OCI-LY7 (cell line): Measurements from ENCODE around the gene MKS1. TPM values are rescaled to one million over a fixed set of nuclear protein-coding genes. Genes with fewer than 3 reads are reported as not detected.

Source experiments
- BruUV-seq: library from RNA; stranded (reverse); fragments of 400-500 nt; replicated peaks from 2 replicates; lab custom pipeline; 2021; lab: Mats Ljungman, UMichigan
- CTCF ChIA-PET: fragments of 300-600 bp; sonication (Branson Sonifier 250); formaldehyde crosslinking; loops from one replicate; lab custom pipeline; 2022; ENCODE audit warnings: antibody characterized with exemption; ENCODE audit not compliant: unreplicated experiment; lab: Charles Lee
- POLR2A ChIA-PET: fragments of 300-600 bp; sonication (Branson Sonifier 250); formaldehyde crosslinking; loops from one replicate; lab custom pipeline; 2022; ENCODE audit warnings: antibody characterized with exemption; lab: Charles Lee
- DNase-seq: peaks from one replicate; pipeline ENCODE4 v3.0.0-alpha.2; 2015; ENCODE audit warnings: low spot score
- H2AFZ ChIP-seq: fragments of 200-600 bp; sonication (generic), shearing (Covaris generic); 2 replicates; pipeline ENCODE4 v1.6.1; 2014; ENCODE audit warnings: mild to moderate bottlenecking, antibody characterized with exemption, low read length, moderate library complexity
- H3K27ac ChIP-seq: fragments of 200-600 bp; sonication (generic); 2 replicates; pipeline ENCODE4 v1.5.1; 2014; ENCODE audit warnings: mixed run types, low read depth, mild to moderate bottlenecking, moderate library complexity, low read length, inconsistent platforms; ENCODE audit not compliant: poor library complexity, severe bottlenecking
- H3K36me3 ChIP-seq: fragments of 200-600 bp; sonication (generic); 2 replicates; pipeline ENCODE4 v1.6.1; 2014; ENCODE audit warnings: mild to moderate bottlenecking, antibody characterized with exemption, low read length, moderate library complexity, mixed read lengths; ENCODE audit not compliant: insufficient read depth
- H3K4me1 ChIP-seq: fragments of 200-600 bp; sonication (generic); 2 replicates; pipeline ENCODE4 v1.5.1; 2014; ENCODE audit warnings: mild to moderate bottlenecking, low read length; ENCODE audit not compliant: insufficient read depth, poor library complexity, severe bottlenecking
- H3K4me2 ChIP-seq: fragments of 200-600 bp; sonication (generic); 2 replicates; pipeline ENCODE4 v1.6.1; 2014; ENCODE audit warnings: mild to moderate bottlenecking, low read length
- H3K4me3 ChIP-seq: fragments of 200-600 bp; sonication (generic); 2 replicates; pipeline ENCODE4 v1.5.1; 2014; ENCODE audit warnings: mild to moderate bottlenecking, low read depth, low read length; ENCODE audit not compliant: poor library complexity, severe bottlenecking
- H3K79me2 ChIP-seq: fragments of 200-600 bp; sonication (generic); 2 replicates; pipeline ENCODE4 v1.6.1; 2016; ENCODE audit warnings: low read depth, mild to moderate bottlenecking, low read length, moderate library complexity, mixed read lengths; ENCODE audit not compliant: insufficient read depth
- H3K9me2 ChIP-seq: fragments of 200-600 bp; sonication (generic); 2 replicates; pipeline ENCODE4 v1.6.1; 2016; ENCODE audit warnings: mild to moderate bottlenecking, low read length, mixed read lengths; ENCODE audit not compliant: insufficient read depth
- H3K9me3 ChIP-seq: fragments of 200-600 bp; sonication (generic); 2 replicates; pipeline ENCODE4 v1.6.1; 2014; ENCODE audit warnings: mild to moderate bottlenecking, mixed run types, low read length, mixed read lengths
- H4K20me1 ChIP-seq: fragments of 200-600 bp; sonication (generic); 2 replicates; pipeline ENCODE4 v1.6.1; 2014; ENCODE audit warnings: mild to moderate bottlenecking, antibody characterized with exemption, low read length, moderate library complexity, mixed read lengths; ENCODE audit not compliant: insufficient read depth
- EZH2phosphoT487 ChIP-seq: fragments of 200-600 bp; sonication (generic); IDR thresholded peaks from 2 replicates; pipeline ENCODE4 v1.6.1; 2018; ENCODE audit warnings: low read depth, borderline replicate concordance, mild to moderate bottlenecking, mixed run types, antibody characterized with exemption, low read length, moderate library complexity, mixed read lengths
- intact Hi-C: fragments of 100-400 bp; cut with micrococcal nuclease; formaldehyde crosslinking; loops from one replicate; pipeline ENCODE4 v1.10.0; 2022; ENCODE audit not compliant: unreplicated experiment
- total RNA-seq, 2 experiments: library from RNA; depleted of rRNA in 1 of 2; stranded (reverse); fragments of >200 nt in 1 of 2; shearing (Covaris generic) in 1 of 2; gene quantifications; 2 replicates each; pipeline ENCODE4 v1.2.3, GENCODE V29; 2014 to 2022
- TF ChIP-seq, protein P1 (sequence below): fragments of 200-600 bp; sonication (generic); conservative IDR thresholded peaks from 2 replicates; pipeline ENCODE4 v1.5.1; 2014; ENCODE audit warnings: mild to moderate bottlenecking, antibody characterized with exemption, low read length, moderate library complexity, mixed read lengths

MKS1 gene
- total RNA-seq, 2 experiments from 2014 or later = 0.69 to 26.9 TPM

DNA sequence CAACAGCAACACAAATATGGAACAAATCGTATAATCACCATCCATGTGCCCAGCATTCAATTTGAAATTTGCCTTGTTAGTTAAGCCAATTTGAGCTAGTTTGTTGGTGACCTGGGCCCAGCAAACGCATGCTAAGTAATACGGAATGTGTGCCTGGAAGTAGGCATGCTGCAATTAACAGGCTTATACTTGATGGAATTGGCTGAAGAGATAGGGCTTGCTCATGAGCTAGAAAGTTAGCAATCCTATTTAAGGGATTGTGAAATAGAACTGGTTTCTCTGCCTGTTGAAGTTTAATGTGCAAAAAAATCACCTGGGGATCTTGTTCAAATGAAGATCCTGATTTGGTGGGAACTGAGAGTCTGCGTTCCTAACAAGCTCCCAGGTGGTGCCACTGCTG is 10.8 kb upstream of the MKS1 start:
- Histone ChIP-seq H3K36me3 (no peaks in the 10 kb centered on the region), H2AFZ (no peak overlapping the region), H3K4me3 (no peak overlapping the region), H4K20me1 (no peaks in the 10 kb centered on the region), H3K4me2 (no peak overlapping the region), H3K9me3 (no peaks in the 10 kb centered on the region), H3K27ac (no peak overlapping the region), H3K9me2 (no peaks in the 10 kb centered on the region), H3K79me2 (no peaks in the 10 kb centered on the region), H3K4me1 (no peaks in the 10 kb centered on the region)
- no peak for DNase-seq
- no TSS peak for BruUV-seq
- ChIA-PET POLR2A (interaction anchor here (0.6 to 0.9 kb wide), 4 partner anchors 11 to 1623 kb away, joined by 3 read pairs; partner anchors contain the start of gene MKS1), CTCF (no interaction called here)
- intact Hi-C loops = no loop called here
- TF ChIP-seq, protein P1, sequence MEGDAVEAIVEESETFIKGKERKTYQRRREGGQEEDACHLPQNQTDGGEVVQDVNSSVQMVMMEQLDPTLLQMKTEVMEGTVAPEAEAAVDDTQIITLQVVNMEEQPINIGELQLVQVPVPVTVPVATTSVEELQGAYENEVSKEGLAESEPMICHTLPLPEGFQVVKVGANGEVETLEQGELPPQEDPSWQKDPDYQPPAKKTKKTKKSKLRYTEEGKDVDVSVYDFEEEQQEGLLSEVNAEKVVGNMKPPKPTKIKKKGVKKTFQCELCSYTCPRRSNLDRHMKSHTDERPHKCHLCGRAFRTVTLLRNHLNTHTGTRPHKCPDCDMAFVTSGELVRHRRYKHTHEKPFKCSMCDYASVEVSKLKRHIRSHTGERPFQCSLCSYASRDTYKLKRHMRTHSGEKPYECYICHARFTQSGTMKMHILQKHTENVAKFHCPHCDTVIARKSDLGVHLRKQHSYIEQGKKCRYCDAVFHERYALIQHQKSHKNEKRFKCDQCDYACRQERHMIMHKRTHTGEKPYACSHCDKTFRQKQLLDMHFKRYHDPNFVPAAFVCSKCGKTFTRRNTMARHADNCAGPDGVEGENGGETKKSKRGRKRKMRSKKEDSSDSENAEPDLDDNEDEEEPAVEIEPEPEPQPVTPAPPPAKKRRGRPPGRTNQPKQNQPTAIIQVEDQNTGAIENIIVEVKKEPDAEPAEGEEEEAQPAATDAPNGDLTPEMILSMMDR = no peak
- no peak for TF ChIP-seq EZH2phosphoT487

DNA sequence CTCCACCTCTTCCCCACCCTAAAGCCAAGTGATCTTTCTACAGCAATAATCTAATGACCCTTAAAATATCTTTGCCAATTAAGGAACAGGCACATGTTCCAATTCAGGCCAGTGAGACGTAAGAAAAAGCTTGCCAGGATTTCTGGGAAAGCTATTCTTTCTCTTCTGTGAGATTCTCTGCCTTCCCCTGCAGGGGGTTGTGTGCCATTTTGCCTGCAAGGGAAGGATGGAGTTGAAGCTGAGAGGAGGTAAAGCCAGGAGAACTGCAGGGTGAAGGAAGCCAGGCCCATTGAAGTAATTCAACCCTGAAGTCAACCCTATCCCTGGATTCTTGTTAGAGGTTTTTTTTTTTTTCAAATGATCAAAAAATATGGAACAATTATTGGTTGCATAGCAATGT is 10.3 kb upstream of the MKS1 start:
- Histone ChIP-seq H3K27ac (no peak overlapping the region), H3K4me1 (no peaks in the 10 kb centered on the region), H3K4me3 (no peak overlapping the region), H2AFZ (no peak overlapping the region), H3K9me3 (no peaks in the 10 kb centered on the region), H3K79me2 (no peaks in the 10 kb centered on the region), H3K4me2 (no peak overlapping the region), H4K20me1 (no peaks in the 10 kb centered on the region), H3K36me3 (no peaks in the 10 kb centered on the region), H3K9me2 (no peaks in the 10 kb centered on the region)
- DNase-seq = no peak
- no TSS peak for BruUV-seq
- CTCF ChIA-PET = no interaction called here
- no peak for TF ChIP-seq EZH2phosphoT487
- TF ChIP-seq, protein P1 = no peak
- intact Hi-C loops = no loop called here
- POLR2A ChIA-PET = interaction anchor here (0.5 to 0.9 kb wide), 3 partner anchors 10 to 857 kb away, joined by 3 to 4 read pairs (median 3); partner anchors contain the start of gene MKS1

DNA sequence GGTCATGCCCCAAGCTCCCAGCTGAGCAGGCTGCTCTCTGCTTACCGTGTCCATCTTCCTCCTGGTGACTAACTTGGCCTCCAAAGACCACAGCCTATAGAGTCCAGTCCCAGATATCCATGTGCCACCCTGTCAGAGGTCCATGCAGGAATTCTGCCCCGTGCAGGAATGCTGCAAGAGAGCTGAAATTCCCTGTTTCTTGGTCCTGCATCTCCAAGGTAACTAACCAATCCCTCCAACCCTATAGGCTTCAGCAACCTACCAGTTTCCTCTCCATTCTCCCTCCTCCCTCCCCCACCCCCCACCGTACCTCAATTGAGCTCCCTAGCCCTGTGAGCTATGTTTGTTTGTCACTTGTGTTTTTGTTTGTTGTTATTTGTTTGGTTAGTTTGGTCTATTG is 9.6 kb upstream of the MKS1 start:
- intact Hi-C loops = no loop called here
- Histone ChIP-seq H3K36me3 (no peaks in the 10 kb centered on the region), H3K4me2 (no peak overlapping the region), H3K4me1 (no peaks in the 10 kb centered on the region), H3K9me2 (no peaks in the 10 kb centered on the region), H3K27ac (no peak overlapping the region), H3K79me2 (no peaks in the 10 kb centered on the region), H3K9me3 (no peaks in the 10 kb centered on the region), H2AFZ (no peak overlapping the region), H4K20me1 (no peaks in the 10 kb centered on the region), H3K4me3 (no peak overlapping the region)
- TF ChIP-seq EZH2phosphoT487 = no peak
- TF ChIP-seq, protein P1 = no peak
- BruUV-seq = no TSS peak
- DNase-seq = no peak
- ChIA-PET CTCF (no interaction called here), POLR2A (interaction anchor here (0.5 kb wide), 1 partner anchor 856 kb away, joined by 4 read pairs; no protein-coding TSS in a partner anchor)
